HEK293 (cell line): Measurements from ENCODE around the gene FIGNL1.

Experiments
- ATF2 ChIP-seq: fragments of 450-650 bp; formaldehyde crosslinking; IDR thresholded peaks from 2 replicates; pipeline ENCODE4 v1.5.1; 2016; ENCODE audit warnings: missing biosample characterization, missing genetic modification characterization, low read depth
- CTCF ChIP-seq: fragments of 450-650 bp; formaldehyde crosslinking; IDR thresholded peaks from 2 replicates; pipeline ENCODE4 v1.5.1; 2016; ENCODE audit warnings: missing biosample characterization, missing genetic modification characterization
- ZNF138 ChIP-seq: fragments of 450-650 bp; formaldehyde crosslinking; IDR thresholded peaks from 2 replicates; pipeline ENCODE4 v1.5.1; 2016; ENCODE audit warnings: missing biosample characterization, missing genetic modification characterization, borderline replicate concordance
- ZNF426 ChIP-seq: fragments of 450-650 bp; formaldehyde crosslinking; IDR thresholded peaks from 2 replicates; pipeline ENCODE4 v1.5.1; 2017; ENCODE audit warnings: missing biosample characterization, missing genetic modification characterization, mild to moderate bottlenecking, inconsistent platforms, moderate library complexity
- ZNF580 ChIP-seq: fragments of 450-650 bp; formaldehyde crosslinking; IDR thresholded peaks from 2 replicates; pipeline ENCODE4 v1.5.1; 2016; ENCODE audit warnings: missing biosample characterization, missing genetic modification characterization
- ZNF777 ChIP-seq: fragments of 450-650 bp; formaldehyde crosslinking; IDR thresholded peaks from 2 replicates; pipeline ENCODE4 v1.5.1; 2017; ENCODE audit warnings: missing biosample characterization, missing genetic modification characterization, borderline replicate concordance

GRCh38 chr7:50436133-50436806, 13.9 kb downstream of the FIGNL1 start:
- TF ChIP-seq ZNF777 (tag by site-specific recombination) (no peak), CTCF (tag by site-specific recombination) (no peak), ZNF426 (tag by site-specific recombination) (no peak), ZNF138 (tag by site-specific recombination) (no peak), ATF2 (tag by site-specific recombination) (no peak), ZNF580 (tag by site-specific recombination) (no peak)
